ENCODE data around the gene CAMSAP2. TPM values are rescaled to one million over a fixed set of nuclear protein-coding genes. Genes with fewer than 3 reads are reported as not detected.

Gene CAMSAP2
- total and polyA plus RNA-seq, 3 donors from 2014 or later, result 16.0 to 34.7 (median 28.4) TPM

DNA sequence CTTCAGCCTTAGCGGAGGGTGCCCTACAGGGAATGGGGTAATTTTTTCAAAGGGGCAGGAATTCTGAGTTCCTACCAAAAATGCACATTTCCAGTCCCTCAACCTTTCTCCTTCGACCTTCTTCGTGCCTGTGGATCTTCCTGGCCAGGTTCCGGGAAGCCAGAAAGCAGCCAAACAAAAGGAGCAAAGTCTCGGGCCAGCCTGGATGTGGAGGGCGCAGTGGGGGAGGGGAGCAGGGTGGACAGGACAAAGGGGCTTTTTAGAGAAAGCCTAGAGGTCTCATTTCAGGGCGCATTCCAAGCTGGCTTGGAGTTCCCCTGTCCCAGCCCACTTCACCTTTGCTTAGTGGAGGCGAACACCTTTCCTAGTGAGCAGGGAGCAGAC, 153.1 kb downstream of the CAMSAP2 start:
- Histone ChIP-seq H3K4me3 (peak overlapping the region; percentile 29 to 72), H3K36me3 (ENCODE audit: low read depth, missing control alignments) (no peaks in the 10 kb centered on the region), H3K4me1 (peaks cover 17% of the 10 kb centered on the region), H3K27me3 (no peaks in the 10 kb centered on the region), H3K9me3 (no peaks in the 10 kb centered on the region), H3K27ac (peak overlapping the region; percentile 34 to 50)
- WGBS, 2 donors, result 24 to 31% methylated on average over 8 of the region's 8 CpGs
- intact Hi-C loops (cut with DNase I; ENCODE audit: low total_unique reads), result no loop called here
- no peak for DNase-seq
- no peak for TF ChIP-seq POLR2A (IDR thresholded peaks at IDR 0.05)
- TF ChIP-seq, protein P1, sequence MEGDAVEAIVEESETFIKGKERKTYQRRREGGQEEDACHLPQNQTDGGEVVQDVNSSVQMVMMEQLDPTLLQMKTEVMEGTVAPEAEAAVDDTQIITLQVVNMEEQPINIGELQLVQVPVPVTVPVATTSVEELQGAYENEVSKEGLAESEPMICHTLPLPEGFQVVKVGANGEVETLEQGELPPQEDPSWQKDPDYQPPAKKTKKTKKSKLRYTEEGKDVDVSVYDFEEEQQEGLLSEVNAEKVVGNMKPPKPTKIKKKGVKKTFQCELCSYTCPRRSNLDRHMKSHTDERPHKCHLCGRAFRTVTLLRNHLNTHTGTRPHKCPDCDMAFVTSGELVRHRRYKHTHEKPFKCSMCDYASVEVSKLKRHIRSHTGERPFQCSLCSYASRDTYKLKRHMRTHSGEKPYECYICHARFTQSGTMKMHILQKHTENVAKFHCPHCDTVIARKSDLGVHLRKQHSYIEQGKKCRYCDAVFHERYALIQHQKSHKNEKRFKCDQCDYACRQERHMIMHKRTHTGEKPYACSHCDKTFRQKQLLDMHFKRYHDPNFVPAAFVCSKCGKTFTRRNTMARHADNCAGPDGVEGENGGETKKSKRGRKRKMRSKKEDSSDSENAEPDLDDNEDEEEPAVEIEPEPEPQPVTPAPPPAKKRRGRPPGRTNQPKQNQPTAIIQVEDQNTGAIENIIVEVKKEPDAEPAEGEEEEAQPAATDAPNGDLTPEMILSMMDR (IDR thresholded peaks at IDR 0.05), result no peak

DNA sequence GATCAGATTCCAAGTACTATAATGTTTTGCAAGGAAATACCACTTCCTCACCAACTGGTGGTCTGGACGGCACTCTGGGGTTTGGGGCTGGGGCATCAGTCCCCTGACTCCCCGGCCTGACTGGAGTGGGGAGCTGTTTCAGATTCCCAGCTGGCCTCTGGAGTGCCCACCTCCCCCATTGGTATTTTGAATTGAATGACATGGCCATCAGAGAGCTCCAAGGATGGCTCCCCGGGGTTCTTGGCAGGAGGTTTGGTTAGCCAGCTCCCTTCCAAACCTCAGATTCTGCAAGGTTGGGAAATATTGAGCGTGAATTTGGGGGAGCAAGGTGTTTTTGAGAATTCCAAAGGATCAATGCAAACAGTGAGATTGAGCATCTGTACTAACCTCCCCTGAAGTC, 153.9 kb downstream of the CAMSAP2 start:
- intact Hi-C loops (cut with DNase I; ENCODE audit: low total_unique reads), result no loop called here
- no peaks in the 10 kb centered on the region for H3K36me3 ChIP-seq (ENCODE audit: low read depth, missing control alignments)
- no peak for TF ChIP-seq POLR2A (IDR thresholded peaks at IDR 0.05)
- TF ChIP-seq, protein P1 (IDR thresholded peaks at IDR 0.05), result no peak
- no peak overlapping the region for H3K4me3 ChIP-seq
- no peak overlapping the region for H3K27ac ChIP-seq
- H3K4me1 ChIP-seq, result peaks cover 17% of the 10 kb centered on the region
- no peaks in the 10 kb centered on the region for H3K9me3 ChIP-seq
- 59 to 68% methylated on average over 4 of the region's 4 CpGs for WGBS, 2 donors
- DNase-seq, result no peak
- no peaks in the 10 kb centered on the region for H3K27me3 ChIP-seq

DNA sequence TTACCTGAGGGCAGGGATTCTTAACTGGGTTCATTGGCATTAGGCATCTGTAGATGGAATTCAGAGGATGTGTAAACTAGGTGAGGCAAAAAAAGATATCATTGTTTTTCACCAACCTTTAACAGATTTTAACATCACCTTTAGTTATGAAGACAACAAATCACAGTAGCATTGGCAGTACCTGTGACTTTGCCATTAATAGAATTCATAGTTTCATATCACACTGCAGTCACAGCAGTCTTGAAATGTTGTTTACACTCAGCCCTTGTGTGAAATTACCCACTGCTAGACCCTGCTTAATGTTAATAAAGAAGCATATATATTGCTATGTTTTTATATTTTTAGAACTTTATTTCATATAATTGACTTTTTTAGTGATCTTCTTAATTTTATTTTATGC, 154.3 kb downstream of the CAMSAP2 start:
- DNase-seq, result no peak
- TF ChIP-seq, protein P1 (IDR thresholded peaks at IDR 0.05), result no peak
- no peak for TF ChIP-seq POLR2A (IDR thresholded peaks at IDR 0.05)
- Histone ChIP-seq H3K36me3 (ENCODE audit: low read depth, missing control alignments) (no peaks in the 10 kb centered on the region), H3K9me3 (no peaks in the 10 kb centered on the region), H3K27me3 (no peaks in the 10 kb centered on the region), H3K4me1 (peaks cover 17% of the 10 kb centered on the region), H3K4me3 (no peak overlapping the region), H3K27ac (no peak overlapping the region)
- intact Hi-C loops (cut with DNase I; ENCODE audit: low total_unique reads), result no loop called here

GRCh38 chr1:200893411-200893901, 154.8 kb downstream of the CAMSAP2 start:
- WGBS, 2 donors, result 83 to 92% methylated on average over 6 of the region's 6 CpGs
- TF ChIP-seq POLR2A (IDR thresholded peaks at IDR 0.05), result no peak
- TF ChIP-seq, protein P1 (IDR thresholded peaks at IDR 0.05), result no peak
- Histone ChIP-seq H3K27ac (peak overlapping the region in 1 of 2 donors; percentile 60), H3K4me3 (no peak overlapping the region), H3K9me3 (no peaks in the 10 kb centered on the region), H3K27me3 (no peaks in the 10 kb centered on the region), H3K36me3 (ENCODE audit: low read depth, missing control alignments) (no peaks in the 10 kb centered on the region), H3K4me1 (peaks cover 17% of the 10 kb centered on the region)
- no peak for DNase-seq
- intact Hi-C loops (cut with DNase I; ENCODE audit: low total_unique reads), result no loop called here

DNA sequence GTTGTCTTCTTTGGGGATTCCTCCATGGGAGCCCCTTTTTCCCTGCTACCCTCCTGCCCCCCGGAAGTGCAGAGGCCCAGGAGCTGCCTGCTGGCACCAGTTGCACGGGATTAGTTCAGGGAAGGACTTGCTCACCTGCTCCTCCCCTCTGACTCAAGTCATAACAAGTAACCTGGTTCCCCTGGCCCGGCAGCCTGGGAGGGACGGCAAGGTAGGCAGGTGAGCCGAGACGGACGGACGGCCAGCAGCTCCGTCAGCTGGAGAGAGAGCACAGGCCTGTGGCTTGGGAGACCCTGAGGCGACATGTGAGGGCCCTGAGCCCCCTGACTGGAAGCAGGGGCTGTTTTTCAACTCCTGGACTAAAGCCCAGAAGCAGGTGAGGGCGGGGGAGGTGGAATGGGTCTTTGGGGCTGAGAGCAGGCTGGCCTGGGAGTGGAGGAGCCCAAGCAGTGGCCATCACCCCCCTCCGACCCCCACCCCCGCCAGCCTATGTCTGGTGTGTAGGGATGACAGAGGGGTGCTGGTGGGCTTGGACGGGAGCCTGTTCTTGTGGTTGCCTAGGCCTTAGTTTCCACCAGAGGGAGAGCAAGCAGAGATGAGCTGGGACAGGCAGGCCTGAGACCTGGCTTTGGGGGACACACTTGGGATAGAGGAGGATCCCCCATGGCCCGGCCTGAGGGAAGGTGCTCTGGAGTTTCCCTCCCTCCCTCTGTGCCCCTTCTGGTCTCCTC, 156.2 kb downstream of the CAMSAP2 start, which contains the start of gene INAVA:
Gene INAVA (plus strand): TSS at position 189 of the 731 bp plus-strand sequence. CDS start 3,501 bp downstream, outside the sequence.
- no peak for DNase-seq

More for the DNA sequence above, 156.2 kb downstream of the CAMSAP2 start, which contains the start of gene INAVA:
- Histone ChIP-seq H3K4me3 (no peak within 1 kb of the TSS), H3K27ac (peak within 1 kb of the TSS in 1 of 2 donors; percentile 60), H3K9me3 (no peaks in the 10 kb centered on the region), H3K36me3 (ENCODE audit: low read depth, missing control alignments) (no peaks in the 10 kb centered on the region), H3K4me1 (peaks cover 17% of the 10 kb centered on the region), H3K27me3 (no peaks in the 10 kb centered on the region)
- TF ChIP-seq, protein P1 (IDR thresholded peaks at IDR 0.05), result no peak
- TF ChIP-seq POLR2A (IDR thresholded peaks at IDR 0.05), result no peak
- WGBS, 2 donors, result 86 to 96% methylated on average over 10 to 15 of the region's 15 CpGs
- intact Hi-C loops (cut with DNase I; ENCODE audit: low total_unique reads), result no loop called here
